GM18951 (cell line): ENCODE results near the gene OGDHL.

Experiments
- POLR2A ChIP-seq: IDR thresholded peaks from 4 replicates; pipeline ENCODE4 v1.6.1; 2011; ENCODE audit warnings: mild to moderate bottlenecking; ENCODE audit not compliant: insufficient read length, insufficient read depth; ENCODE audit errors: extremely low read depth
- in situ Hi-C: fragments of 300-500 bp; cut with MboI; formaldehyde crosslinking; loops from one replicate; pipeline ENCODE4 v1.12.0; 2022; ENCODE audit warnings: low sequenced_read_pairs, mixed read lengths, inconsistent platforms; ENCODE audit not compliant: unreplicated experiment

OGDHL gene

GRCh38 chr10:49710966-49711365 is 51.2 kb downstream of the OGDHL start:
- in situ Hi-C loops, result no loop called here
- TF ChIP-seq POLR2A, result no peak

- in situ Hi-C loops, result no loop called here
- TF ChIP-seq POLR2A, result no peak
These were observed 52.2 kb downstream of the OGDHL start for GRCh38 chr10:49709934-49710333.

- no peak for TF ChIP-seq POLR2A
- in situ Hi-C loops, result no loop called here
These were observed 54.5 kb downstream of the OGDHL start for GRCh38 chr10:49707585-49707984.

- in situ Hi-C loops, result no loop called here
- no peak for TF ChIP-seq POLR2A
These were observed 61.1 kb downstream of the OGDHL start for GRCh38 chr10:49700997-49701396.

- TF ChIP-seq POLR2A, result no peak
- in situ Hi-C loops, result no loop called here
These were observed 61.9 kb downstream of the OGDHL start for GRCh38 chr10:49700211-49700610.

GRCh38 chr10:49698679-49699078 is 63.4 kb downstream of the OGDHL start:
- in situ Hi-C loops, result no loop called here
- no peak for TF ChIP-seq POLR2A

GRCh38 chr10:49696311-49696710 is 65.8 kb downstream of the OGDHL start:
- TF ChIP-seq POLR2A, result no peak
- in situ Hi-C loops, result no loop called here

GRCh38 chr10:49694466-49694865 is 67.7 kb downstream of the OGDHL start:
- TF ChIP-seq POLR2A, result no peak
- in situ Hi-C loops, result no loop called here

- in situ Hi-C loops, result no loop called here
- TF ChIP-seq POLR2A, result no peak
These were observed 70.5 kb downstream of the OGDHL start for GRCh38 chr10:49691588-49691987.

GRCh38 chr10:49690698-49691356 is 71.3 kb downstream of the OGDHL start:
- no peak for TF ChIP-seq POLR2A
- in situ Hi-C loops, result no loop called here

- no peak for TF ChIP-seq POLR2A
- in situ Hi-C loops, result no loop called here
These were observed 72.1 kb downstream of the OGDHL start for GRCh38 chr10:49689882-49690510.

GRCh38 chr10:49688920-49689319 is 73.2 kb downstream of the OGDHL start:
- in situ Hi-C loops, result no loop called here
- TF ChIP-seq POLR2A, result no peak

- in situ Hi-C loops, result no loop called here
- TF ChIP-seq POLR2A, result no peak
These were observed 73.8 kb downstream of the OGDHL start for GRCh38 chr10:49688261-49688846.

GRCh38 chr10:49686651-49687050 is 75.5 kb downstream of the OGDHL start:
- in situ Hi-C loops, result no loop called here
- TF ChIP-seq POLR2A, result no peak
